NOMO-1 treated with dmso at 0.1 percent for 144 hours (cell line): ENCODE results near the gene FUOM.
A peak's percentile ranks its signal among the peaks of the same experiment; 100 is the strongest.
"Not testable (repeated sequence)": the region's sequence is repeated elsewhere in the genome, so short reads cannot be mapped to it uniquely, and the experiment has no call there.

Experiments used
- DNase-seq: peaks from one replicate; lab custom pipeline; 2025; ENCODE audit not compliant: unreplicated experiment; lab: John Stamatoyannopoulos, UW

FUOM gene

DNA sequence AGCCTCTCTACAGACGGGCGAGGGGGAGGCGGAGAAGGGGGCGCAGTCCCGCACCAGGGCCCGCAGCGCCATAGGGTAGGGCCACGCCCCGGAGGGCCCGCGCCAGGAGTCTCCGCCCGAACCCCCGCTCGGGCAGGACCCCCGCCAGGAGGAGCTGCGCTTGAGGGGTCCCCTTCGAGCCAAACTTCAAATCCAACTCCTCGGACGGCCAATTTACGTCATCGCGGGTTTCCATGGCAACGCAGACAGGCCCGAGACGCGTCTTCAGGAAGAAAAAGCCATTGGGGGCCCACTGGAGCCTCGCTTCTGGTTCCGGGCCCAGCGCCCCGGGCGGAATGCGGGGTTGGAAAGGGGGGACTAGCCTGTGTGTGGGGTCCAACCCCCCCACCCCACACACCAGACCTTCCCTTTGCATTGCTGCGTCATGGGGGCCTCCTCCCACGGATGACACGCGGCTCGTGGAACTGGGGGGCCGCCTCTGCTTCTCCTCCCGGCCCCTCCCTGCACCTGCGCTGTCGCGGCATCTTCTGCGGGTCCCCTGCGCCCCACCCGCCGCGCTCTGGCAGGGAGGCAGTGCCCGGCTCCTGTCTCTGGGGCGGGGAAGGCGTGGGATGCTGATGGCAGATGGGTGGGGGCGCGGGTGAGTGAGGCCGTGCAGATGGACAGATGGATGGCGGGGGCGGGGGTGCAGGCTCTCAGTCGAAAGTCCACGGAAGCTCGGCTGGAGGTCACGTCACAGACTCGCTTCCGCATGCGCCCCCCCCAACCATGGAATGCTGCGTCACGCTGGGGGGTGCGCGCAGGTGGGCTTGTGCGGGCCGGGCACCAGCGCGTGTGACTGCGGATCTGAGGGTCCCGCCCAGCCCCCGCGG, 22.3 kb downstream of the FUOM start:
- no peak for DNase-seq

DNA sequence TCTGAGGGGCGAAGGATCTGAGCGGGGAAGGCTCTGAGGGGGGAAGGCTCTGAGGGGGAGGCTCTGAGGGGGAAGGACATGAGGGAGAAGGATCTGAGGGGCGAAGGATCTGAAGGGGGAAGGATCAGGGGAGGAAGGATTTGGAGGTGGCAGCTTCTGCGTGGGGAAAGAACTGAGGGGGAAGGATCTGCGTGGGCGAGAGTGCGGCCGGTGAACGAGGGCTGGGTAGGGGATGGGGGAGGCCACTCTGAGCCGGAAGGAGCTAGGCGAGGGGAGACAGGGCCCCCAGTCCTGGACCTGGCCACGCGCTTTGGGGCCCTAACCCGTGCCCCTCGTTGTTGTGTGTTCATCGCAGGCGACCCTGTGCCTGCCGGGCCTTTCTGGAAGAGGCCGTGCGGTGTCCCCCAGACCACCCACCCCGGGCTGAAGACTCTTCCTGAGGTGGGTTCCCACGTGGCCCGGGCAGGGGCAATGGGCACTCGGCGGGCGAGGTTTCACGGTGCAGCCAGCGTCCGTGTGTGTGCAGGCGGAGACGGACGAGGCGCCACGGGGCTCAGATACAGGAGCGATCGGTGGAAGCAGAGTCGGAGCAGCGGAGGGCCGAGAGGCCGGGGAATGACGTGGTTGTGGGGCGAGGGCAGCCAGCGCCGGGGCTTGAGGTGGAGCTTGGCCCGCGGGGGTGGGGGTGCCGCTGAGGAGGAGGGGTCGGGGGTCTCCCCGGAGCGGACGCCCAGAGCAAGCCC, 23.1 kb downstream of the FUOM start:
- DNase-seq, result no peak

DNA sequence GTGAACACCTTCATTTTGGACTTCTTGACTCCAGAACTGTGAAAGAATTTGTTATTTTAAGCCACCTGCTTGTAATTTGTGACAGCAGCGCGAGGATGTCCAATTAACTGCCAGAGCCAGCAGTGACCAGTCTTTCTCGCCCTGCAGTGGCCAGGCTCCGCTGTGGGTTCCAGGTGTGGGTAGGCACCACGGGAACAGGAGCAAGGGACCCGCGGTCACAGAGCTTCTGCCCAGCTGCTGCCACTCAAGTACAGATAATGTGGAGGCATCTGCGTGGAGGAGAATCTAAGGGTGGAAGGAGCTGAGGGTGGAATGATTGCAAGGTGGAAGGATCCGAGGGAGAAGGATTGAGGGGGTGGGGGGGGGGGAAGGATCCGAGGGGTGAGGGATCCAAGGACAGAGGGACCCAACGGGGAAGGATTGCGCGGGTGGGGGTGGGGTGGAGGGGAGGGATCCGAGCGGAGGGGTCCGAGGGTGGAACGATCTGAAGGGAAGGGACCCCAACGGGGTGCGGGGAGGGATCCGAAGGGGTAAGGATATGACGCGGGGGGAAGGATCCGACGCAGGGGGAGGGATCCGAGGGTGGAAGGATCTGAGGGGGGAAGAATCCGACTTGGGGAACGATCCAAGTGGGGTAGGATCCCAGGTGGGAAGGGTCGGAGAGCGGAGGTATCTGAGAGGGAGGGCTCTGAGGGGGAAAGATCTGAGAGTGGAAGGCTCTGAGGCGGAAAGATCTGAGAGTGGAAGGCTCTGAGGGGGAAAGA, 24.7 kb downstream of the FUOM start:
- DNase-seq, result no peak

DNA sequence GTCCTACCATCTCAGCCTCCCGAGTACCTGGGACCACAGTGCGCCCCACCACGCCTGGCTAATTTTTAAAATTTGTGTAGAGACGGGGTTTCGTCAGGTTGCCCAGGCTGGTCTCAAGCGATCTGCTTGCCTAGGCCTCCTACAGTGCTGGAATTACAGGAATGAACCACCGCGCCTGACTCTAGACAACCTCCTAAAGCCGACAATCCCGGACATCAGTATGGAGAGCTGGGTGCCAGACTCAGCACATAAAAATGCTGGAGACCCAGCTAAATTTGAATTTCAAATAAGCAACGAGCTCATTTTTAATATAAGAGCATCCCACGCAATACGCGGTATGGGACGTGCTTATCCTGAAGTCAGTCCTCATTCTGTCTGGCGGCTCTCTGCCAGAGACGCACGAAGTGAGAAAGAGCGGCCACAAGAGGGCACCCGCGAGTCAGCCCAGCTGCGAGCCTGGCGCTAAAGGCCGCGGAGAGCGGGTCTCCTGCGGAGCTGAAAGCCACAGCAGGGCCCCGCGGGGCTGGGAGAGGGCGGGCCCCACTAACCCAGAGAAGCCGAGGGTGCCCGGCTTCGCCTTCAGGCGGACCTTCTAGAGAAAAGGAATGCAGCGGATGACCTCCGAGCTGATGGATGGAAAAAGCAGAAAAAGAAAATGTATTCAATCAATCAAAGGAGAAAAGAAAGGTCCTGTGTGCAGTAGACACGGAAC, 28.2 kb downstream of the FUOM start:
- peak; percentile 60 for DNase-seq

DNA sequence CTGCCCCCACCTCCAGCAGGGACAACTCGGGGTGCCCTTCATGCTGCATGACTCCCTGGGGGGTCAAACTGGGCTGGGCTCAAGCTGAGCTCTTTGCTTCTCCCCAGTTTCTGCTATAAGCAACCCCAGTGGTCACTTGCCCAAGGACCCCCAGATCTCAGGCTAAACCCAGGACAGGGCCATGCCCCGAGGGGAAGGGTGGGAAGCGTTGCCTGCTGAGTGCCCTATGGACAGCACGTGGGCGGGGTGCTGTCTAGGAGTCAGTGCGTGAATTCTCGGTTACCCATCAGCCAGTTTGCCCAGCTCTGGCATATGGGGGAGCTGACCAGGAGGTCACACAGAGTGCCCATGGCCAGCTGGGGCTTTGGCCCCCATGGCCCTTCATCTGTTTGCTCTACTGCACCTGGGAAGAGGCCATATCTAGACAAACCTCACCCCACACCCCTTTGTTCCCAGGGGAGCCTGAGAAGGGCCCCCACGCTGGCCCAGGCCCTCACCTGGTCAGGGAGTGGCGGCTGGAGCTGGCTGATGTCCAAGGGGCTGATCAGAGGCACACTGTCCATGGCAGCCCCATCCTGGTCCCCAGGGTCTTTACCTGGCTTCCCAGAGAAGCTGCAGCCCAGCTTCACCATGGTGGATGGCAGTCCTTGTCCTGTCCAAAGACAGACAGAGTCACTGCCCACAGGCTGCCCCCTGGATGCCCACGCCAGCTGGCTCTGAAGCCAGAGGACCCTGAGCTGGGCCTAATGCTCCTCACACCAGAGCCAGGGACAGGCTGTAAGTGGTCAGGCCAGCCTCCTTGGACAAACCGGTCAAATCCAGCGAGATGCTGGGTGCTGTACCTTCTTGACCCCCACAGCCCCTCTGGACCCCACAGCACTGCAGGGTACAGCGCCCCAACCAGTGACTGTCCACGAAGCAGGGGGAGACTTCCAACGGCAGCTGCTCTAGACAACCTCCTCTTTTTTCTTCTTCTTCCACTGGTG, 29.2 kb downstream of the FUOM start:
- no peak for DNase-seq

DNA sequence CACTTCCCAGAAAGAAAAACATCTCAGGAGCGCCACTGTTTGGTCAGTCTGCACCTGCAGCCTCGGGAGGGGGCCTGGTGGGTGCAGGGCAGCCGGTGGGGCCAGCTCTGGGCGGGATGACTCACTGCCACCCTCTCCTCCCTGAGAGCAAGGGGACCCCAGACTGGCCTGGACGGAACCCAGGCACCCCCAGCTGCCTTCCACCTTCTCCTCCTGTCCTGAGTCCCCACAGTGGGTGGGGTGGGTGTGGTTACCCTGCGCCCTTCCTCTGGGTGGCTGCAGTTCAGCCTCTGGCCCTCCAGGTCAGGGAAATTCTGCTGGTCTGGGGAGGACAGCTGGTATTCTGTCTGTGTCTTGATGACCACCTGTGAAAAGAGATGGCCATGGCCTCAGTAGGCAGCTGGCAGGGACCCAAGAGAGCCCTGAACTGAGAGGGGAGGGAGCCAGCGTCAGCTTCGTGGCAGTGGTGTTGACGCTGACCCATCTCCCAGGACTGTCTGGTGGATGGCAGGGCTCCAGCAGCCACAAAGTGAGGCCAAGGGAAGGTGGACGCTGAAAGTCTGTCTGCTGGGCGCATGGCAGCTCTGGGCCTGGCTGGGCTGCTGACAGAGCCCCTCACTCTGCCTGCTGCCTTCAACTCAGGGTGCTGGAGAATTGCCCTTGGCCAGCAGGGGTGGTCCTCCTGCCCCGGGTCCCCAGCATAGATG, 30.0 kb downstream of the FUOM start:
- DNase-seq, result no peak

DNA sequence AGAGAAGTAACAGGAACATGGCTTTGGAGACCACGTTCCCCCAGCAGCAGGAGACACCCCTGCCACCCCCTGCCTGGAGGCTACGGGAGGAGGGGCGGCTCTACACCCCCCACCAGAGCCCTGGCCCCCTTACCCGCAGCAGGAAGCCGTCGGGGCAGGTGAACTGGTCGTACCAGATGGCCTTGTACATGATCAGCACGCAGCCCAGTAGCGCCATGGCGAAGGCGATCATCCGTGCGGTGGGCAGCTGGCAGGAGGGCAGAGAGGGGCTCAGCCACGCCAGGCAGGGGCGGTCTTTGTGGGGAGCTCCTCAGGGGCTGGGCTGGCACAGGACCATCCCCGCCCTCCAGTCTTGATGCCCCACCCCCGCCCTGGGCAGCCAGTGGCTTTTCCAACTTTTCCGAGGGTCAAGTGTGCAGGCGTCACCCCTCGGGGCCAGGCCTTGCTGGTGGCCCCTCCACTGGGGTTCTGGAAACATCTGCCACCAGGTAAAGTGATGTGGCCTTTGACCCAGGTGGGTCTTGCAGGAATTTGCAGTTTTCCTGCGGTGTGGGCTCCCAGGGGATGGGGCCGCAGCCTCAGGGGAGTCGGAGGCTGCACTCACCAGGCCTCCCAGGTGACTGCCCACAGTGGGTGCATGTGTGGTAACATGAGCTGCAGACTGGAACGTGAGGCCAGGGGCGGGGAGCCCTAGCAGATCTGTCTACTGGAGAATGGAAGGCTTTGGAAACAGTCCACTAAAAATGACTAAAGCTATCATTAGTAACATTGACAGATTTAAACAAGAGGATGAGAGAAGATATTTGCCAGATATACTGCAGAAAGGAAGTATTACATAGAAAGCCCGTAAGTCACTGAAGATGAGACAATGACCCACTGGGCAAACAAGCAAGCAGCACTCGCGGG, 30.8 kb downstream of the FUOM start:
- no peak for DNase-seq

DNA sequence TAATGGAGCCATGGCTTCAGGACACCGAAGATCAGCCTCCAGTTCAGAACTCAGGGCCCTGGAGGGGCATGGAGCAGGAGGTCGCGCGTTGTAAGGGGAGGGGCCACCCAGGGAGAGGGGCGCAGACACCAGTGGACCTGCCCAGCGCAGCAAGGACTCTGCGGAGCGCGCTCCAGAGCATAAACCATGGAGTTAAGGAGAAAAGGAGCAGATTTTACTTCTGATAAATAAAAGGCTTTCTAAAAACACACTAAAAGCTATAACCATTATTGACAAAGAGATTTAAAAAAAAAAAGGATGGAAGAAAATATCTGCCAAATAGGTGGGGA, 31.6 kb downstream of the FUOM start:
- no peak for DNase-seq

DNA sequence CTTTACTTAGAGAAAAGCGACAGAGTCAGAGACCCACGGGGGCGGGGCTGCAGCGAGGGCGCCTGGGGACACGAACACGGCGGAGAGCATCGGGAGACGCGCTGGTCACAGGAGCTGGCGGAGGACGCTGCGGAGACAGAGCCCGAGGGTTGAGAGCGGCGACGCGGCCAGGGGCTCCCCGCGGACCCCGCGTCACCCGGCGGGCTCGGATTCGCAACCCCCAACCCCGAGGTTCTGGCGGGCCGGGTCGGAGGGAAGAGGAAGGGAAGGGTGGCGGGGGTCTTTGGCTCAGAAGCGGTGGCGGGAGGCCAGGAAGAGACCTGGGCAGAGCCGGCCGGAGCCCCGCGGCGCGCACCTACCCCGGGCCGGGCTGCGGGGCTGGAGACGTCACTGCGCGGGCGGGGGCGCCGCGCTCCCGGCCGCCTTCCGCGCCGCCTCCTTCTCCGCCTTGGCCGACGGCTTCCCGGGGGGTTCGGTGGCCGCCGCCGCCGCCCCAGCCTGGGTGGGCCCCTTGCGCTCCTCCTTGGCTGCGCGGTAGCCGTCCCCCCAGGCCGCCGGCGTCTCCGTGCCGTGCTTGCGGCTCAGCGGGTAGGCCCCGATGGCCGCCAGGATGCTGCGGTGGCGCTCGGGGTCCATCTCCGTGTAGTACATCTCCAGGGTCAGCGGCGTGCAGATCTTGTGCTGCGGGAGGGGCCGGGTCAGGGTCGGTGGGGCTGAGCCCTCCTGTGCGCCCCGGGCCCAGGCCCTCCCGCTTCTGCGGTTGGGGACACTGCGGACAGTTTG, 32.2 kb downstream of the FUOM start:
- no peak for DNase-seq

DNA sequence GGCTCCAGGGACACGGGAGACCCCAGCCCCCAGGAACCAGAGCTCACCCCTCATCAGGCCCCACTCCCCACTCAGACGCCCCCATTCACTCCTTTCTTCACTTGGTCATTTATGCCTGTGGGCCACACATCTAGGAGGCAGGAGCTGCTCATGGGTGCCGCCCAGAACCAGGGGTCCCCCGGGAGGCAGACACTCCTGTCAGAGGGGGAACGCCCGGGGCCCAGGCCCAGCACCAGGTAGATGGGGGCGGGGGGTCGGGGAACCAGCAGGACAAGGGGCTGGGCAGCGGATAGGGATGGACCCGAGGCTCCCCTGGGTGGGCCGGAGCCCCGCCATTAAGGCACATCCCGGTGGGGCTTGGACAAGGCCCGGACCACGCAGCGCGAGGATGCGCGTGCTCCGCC, 33.0 kb downstream of the FUOM start:
- no peak for DNase-seq

DNA sequence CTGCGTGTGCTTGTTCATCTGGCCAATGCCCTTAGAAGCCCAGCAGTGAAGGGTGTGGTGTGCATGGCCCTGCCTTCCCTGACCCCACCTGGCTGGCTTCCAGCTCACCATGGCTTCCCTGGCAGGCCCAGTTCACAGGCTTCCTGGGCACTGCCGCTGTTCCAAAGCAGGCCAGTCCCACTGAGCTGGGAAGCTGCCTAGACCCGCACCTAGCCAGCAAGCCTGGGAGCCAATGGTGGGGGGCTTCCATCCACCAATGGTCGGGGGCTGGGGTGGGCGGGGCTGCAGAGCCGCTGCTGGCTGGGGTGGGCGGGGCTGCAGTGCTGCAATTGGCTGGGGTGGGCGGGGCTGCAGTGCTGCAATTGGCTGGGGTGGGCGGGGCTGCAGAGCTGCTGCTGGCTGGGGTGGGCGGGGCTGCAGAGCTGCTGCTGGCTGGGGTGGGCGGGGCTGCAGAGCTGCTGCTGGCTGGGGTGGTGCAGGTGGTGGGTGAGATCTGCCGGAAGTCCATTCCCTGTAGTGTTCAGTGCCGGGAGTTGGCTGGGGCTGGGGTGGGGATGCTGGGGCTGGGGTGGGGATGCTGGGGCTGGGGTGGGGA, 33.5 kb downstream of the FUOM start:
- no peak for DNase-seq

DNA sequence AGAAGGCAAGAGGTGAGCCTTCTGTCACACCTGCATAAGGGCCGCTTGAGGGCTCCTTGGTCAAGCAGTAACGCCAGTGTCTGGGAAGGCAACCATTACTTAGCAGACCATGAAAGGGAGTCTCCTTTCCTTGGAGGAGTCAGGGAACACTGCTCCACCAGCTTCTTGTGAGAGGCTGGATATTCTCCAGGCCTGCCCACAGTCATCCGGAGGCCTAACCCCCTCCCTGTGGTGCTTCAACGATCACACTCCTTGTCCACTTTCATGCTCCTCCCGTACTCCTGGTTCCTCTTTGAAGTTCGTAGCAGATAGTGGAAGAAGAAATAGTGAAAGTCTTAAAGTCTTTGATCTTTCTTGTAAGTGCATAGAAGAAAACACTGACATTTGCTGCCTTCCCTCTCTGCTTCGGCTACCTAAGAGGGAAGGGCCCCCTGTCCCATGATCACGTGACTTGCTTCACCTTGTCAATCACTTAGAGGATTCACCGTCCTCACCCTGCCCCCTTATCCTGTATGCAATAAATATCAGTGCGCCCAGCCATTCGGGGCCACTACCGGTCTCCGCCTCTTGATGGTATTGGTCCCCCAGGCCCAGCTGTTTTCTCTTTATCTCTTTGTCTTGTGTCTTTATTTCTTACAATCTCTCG, 35.6 kb downstream of the FUOM start:
- not testable (repeated sequence) for DNase-seq

DNA sequence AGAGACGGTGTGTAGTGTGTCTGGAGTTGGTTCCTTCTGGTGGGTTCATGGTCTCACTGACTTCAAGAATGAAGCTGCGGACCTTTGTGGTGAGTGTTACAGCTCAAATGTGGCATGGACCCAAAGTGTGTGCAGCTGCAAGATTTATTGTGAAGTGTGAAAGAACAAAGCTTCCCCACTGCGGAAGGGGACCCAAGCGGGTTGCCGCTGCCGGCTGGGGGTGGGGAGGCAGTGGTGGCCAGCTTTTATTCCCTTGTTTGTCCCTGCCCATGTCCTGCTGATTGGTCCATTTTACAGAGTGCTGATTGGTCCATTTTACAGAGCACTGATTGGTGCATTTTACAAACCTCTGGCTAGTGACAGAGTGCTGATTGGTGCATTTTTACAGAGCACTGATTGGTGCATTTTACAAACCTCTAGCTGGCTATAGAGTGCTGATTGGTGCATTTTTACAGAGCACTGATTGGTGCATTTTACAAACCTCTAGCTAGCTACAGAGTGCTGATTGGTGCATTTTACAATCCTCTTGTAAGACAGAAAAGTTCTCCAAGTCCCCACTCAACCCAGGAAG, 36.9 kb downstream of the FUOM start:
- DNase-seq, result not testable (repeated sequence)

DNA sequence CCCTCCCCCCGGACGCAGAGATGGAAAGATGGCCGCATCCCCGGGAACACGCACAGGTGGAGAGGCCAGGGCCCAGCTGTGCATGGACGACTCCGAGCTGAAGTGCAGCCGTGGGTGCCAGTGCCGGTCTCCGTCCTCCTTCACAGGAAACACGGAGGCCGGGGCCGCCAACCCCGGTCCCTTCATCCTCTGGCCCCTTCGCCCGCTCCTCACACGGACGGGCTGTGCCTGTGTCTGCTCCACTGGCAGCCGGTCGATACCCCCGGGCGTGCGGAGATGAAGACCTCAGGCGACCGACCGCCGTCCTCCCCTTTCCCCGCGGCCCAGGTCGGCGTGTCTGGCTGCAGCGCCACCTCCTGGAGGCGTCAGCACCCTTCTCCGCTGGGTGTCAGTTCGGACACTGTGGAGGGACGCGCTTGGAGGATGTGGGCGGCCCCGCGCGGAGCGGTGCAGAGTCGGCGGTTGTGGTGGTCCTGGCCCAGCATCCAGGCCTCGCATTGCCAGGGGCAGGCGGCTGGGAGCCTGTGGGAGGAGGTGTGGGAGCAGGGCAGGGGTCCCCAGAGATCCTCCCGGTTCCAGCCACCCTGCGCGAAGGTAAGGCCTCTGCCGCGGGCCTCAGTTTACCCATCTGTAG, 39.2 kb downstream of the FUOM start:
- peak; percentile 14 for DNase-seq

DNA sequence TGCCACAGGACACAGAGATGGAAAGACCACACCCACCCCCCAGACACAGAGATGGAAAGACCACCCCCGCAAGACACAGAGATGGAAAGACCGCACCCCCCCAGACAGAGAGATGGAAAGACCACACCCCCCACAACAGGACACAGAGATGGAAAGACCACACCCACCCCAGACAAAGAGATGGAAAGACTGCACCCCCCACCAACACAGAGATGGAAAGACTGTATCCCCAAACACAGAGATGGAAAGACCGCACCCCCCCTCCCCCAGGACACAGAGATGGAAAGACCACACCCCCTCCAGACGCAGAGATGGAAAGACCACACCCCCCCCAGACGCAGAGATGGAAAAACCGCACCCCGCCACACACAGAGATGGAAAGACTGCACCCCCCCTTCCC, 41.1 kb downstream of the FUOM start:
- DNase-seq, result no peak

DNA sequence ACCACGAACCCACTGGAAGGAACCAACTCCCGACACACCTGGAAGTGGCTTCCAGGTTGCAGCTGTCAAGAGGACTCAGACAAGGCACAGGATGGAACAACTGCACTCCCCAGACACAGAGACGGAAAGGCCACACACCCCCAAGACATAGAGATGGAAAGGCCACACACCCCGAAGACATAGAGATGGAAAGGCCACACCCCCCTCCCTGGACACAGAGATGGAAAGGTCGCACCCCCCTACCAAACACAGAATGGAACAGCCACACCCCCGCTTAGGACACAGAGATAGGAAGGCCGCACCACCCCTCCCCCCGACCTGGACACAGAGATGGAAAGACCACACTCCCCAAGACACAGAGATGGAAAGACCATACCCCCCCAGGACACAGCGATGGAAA, 41.6 kb downstream of the FUOM start:
- DNase-seq, result no peak
